ENCODE measurements around the gene FAM50A. TPM values are rescaled to one million over a fixed set of nuclear protein-coding genes. Genes with fewer than 3 reads are reported as not detected.

The FAM50A gene
- total and polyA plus RNA-seq, 2 experiments from 2014 or later, result 81.8 to 147 TPM

DNA sequence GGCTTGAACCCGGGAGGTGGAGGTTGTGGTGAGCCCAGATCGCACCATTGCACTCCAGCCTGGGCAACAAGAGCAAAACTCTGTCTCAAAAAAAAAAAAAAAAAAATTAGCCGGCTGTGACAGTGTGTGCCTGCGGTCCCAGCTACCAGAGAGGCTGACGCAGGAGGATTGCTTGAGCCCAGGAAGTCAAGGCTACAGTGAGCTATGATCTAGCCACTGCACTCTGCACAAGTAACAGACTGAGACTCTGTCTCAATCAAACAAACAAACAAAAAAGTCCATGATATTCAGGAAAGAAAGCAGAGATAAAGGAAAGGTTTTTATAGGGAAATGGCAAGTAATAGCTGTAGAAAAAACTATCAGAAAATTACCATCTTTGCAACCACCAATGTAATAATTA lies 37.3 kb downstream of the FAM50A start:
- Histone ChIP-seq H3K27ac (no peak overlapping the region), H3K9me3 (ENCODE audit: low read depth) (no peaks in the 10 kb centered on the region), H3K27me3 (no peaks in the 10 kb centered on the region), H3K4me1 (ENCODE audit: low read depth) (no peaks in the 10 kb centered on the region), H3K4me3 (no peak overlapping the region), H3K36me3 (no peaks in the 10 kb centered on the region)
- TF ChIP-seq, protein P1, sequence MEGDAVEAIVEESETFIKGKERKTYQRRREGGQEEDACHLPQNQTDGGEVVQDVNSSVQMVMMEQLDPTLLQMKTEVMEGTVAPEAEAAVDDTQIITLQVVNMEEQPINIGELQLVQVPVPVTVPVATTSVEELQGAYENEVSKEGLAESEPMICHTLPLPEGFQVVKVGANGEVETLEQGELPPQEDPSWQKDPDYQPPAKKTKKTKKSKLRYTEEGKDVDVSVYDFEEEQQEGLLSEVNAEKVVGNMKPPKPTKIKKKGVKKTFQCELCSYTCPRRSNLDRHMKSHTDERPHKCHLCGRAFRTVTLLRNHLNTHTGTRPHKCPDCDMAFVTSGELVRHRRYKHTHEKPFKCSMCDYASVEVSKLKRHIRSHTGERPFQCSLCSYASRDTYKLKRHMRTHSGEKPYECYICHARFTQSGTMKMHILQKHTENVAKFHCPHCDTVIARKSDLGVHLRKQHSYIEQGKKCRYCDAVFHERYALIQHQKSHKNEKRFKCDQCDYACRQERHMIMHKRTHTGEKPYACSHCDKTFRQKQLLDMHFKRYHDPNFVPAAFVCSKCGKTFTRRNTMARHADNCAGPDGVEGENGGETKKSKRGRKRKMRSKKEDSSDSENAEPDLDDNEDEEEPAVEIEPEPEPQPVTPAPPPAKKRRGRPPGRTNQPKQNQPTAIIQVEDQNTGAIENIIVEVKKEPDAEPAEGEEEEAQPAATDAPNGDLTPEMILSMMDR (IDR thresholded peaks at IDR 0.05; ENCODE audit: low read depth, low read length), result no peak
- no peak for DNase-seq (ENCODE audit: low read depth in 1 of 2, low spot score in 1 of 2)

DNA sequence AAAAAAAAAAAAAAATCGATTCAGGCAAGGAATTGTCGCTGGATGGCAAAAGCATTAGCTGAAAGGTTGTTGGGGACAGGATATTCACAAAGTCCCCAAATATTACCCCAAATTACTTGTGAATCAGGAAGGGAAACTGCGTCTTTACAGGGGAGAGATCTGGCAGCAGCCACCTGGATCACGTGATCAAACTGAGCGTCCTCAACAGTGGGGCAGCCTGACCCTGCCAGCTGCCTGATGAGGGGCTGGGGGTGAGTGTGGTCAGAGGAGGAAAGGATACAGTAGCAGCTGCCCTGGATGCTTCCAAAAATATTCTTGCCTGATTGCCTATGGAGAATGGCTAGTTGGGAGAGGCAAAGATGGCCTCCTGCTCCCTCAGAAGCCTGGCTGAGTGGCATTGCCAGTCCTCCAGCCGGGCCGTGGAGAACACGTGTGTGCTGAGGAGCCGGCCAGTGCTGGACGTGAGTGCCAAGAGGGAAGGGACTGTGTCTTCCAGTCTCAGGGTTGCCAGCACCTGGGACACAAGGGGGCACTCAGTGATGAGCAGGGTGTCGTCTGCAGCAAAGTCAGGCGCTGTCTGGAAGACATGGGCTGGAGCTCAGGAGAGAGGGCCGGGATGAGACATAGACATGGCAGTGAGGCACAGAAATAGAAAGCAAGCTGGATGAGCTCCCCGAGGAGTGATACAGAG lies 38.1 kb downstream of the FAM50A start:
- Histone ChIP-seq H3K36me3 (no peaks in the 10 kb centered on the region), H3K27ac (no peak overlapping the region), H3K4me3 (no peak overlapping the region), H3K27me3 (no peaks in the 10 kb centered on the region), H3K9me3 (ENCODE audit: low read depth) (no peaks in the 10 kb centered on the region), H3K4me1 (ENCODE audit: low read depth) (no peaks in the 10 kb centered on the region)
- DNase-seq (ENCODE audit: low read depth in 1 of 2, low spot score in 1 of 2), result no peak
- TF ChIP-seq, protein P1 (IDR thresholded peaks at IDR 0.05; ENCODE audit: low read depth, low read length), result no peak

DNA sequence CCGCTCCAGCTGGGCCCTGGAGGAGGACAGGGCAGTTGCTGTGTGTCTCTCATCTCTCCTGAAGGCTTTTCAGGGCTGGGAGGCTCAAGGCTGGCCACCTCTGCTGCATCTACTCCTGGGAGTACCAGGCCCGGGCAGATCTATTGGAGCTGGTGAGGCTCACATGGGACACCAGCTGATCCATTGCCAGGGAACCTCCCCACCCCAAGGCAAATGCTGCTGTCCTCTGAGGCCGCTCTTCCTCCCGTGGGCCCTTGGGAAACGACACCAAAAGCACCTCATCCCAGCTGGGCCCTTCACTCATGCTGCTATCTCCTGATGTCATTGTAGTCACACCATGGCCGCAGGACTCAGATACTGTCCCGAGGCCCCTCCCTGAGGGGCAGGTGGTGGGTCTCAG lies 38.8 kb downstream of the FAM50A start:
- no peak for DNase-seq (ENCODE audit: low read depth in 1 of 2, low spot score in 1 of 2)
- Histone ChIP-seq H3K9me3 (ENCODE audit: low read depth) (no peaks in the 10 kb centered on the region), H3K4me1 (ENCODE audit: low read depth) (no peaks in the 10 kb centered on the region), H3K27me3 (no peaks in the 10 kb centered on the region), H3K27ac (no peak overlapping the region), H3K4me3 (no peak overlapping the region), H3K36me3 (no peaks in the 10 kb centered on the region)
- TF ChIP-seq, protein P1 (IDR thresholded peaks at IDR 0.05; ENCODE audit: low read depth, low read length), result no peak

DNA sequence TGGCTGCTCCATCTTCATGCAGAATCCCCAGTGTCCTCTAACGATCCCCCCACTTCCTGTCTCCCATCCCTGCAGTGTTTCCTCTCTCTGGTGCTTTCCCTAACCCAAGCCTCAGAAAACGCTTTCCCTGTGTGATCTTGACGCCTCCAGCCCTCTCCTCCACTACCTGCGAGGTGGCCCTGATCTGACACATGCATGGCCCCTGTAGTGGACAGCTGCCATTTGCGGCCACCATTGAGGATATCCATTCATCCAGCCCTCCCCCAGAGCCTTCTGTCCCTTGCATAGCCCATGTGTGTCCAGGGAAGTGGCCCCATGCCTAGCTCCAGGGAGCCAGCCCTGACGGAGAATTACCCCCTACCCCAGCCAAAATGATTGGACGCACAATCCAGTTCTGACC lies 39.4 kb downstream of the FAM50A start:
- H3K4me1 ChIP-seq (ENCODE audit: low read depth), result no peaks in the 10 kb centered on the region
- DNase-seq (ENCODE audit: low read depth in 1 of 2, low spot score in 1 of 2), result no peak
- no peaks in the 10 kb centered on the region for H3K9me3 ChIP-seq (ENCODE audit: low read depth)
- TF ChIP-seq, protein P1 (IDR thresholded peaks at IDR 0.05; ENCODE audit: low read depth, low read length), result no peak
- no peak overlapping the region for H3K4me3 ChIP-seq
- no peaks in the 10 kb centered on the region for H3K27me3 ChIP-seq
- no peak overlapping the region for H3K27ac ChIP-seq
- H3K36me3 ChIP-seq, result no peaks in the 10 kb centered on the region

DNA sequence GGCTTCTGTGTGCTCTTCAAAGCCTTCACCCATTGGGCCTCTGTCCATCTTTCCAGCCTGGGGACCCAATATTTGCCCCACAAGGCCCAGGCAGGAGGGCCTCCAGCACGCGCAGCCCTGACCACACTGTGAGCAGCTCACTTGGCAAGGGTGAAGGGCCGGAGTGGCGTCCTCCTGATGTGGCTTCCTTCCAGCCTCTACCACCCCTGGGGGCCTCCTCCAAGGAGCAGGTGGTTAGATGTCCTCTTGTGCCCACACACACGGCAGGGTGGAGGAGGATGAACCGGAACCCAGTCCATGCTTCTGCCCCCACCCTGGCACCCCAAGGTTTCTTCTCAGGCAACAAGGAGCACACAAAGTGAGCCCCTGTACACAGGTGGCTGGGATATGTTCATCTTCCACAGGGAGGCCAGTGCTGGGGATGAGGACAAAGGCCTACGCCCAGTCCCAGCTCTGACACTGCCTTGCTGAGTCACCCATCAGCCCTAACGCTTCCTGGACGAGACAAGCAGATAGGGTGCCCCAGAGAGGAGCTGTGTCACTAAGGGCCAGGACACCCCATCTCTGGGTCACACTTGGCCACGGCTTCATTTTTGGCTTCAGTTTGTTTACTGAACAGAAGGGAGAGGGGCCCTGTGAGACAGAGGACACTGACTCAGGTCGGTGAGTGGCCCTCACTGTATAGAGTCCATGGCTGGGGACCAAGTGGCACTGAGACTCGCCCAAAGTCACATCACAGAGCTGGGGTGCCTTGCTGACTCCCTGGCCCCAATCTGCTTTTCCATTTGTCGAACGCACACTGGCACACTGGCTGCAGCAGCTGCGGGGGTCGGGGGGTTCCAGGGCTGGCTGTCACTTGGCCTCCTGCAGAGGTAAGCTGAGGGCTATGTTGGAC lies 40.6 kb downstream of the FAM50A start:
- peaks cover under 1% of the 10 kb centered on the region for H3K4me1 ChIP-seq (ENCODE audit: low read depth)
- no peaks in the 10 kb centered on the region for H3K36me3 ChIP-seq
- no peak for DNase-seq (ENCODE audit: low read depth in 1 of 2, low spot score in 1 of 2)
- TF ChIP-seq, protein P1 (IDR thresholded peaks at IDR 0.05; ENCODE audit: low read depth, low read length), result no peak
- no peaks in the 10 kb centered on the region for H3K9me3 ChIP-seq (ENCODE audit: low read depth)
- H3K27ac ChIP-seq, result no peak overlapping the region
- no peak overlapping the region for H3K4me3 ChIP-seq
- no peaks in the 10 kb centered on the region for H3K27me3 ChIP-seq
